ENCODE data around the gene HDAC7.

HDAC7 gene

DNA sequence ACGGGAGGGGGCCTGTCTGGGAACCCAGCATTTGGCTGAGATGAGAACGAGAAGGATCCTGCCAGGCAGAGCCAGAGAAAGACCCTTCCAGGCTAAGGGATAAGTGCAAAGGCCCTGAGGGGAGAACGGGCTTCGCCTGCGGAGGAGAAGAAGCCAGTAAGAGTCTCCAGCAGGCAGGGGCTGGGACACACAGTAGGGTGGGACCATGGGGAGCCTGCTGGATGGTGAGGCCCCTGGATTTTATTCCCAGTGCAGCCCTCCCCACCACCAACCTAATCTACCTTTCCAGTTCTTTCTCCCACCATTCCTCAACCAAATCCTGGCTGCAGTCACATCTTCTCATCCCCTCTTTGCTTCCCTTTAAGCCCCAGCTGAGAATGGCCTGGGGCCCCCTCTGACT, 73.6 kb downstream of the HDAC7 start:
- DNase-seq (ENCODE audit: low read depth), result no peak

DNA sequence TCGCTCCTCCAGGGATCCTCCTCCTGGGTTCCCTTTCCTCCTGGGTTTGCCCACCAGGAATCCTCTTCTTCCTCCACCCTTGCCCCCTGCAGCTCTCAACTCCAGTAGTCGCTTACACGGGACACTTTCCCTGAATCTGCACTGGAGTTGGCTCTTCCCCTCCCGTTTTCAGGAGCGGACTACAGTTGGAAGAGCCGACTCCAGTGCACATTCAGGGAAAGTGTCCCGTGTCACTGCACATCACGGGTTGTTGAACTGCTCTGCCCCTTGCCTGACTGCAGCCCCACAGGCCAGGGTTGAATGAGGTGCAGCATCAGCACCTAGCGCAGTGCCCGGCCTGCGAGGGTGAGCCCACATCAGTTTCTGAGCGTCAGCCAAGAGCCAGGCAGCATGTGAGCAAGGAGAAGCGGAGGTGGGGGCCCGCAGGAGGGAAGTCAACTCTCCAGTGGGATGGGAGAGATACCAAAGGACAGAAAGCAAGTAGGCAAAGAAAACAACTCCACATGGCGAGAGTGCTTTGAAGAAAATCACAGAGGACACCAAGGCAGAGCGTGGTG, 74.1 kb downstream of the HDAC7 start:
- no peak for DNase-seq (ENCODE audit: low read depth)

DNA sequence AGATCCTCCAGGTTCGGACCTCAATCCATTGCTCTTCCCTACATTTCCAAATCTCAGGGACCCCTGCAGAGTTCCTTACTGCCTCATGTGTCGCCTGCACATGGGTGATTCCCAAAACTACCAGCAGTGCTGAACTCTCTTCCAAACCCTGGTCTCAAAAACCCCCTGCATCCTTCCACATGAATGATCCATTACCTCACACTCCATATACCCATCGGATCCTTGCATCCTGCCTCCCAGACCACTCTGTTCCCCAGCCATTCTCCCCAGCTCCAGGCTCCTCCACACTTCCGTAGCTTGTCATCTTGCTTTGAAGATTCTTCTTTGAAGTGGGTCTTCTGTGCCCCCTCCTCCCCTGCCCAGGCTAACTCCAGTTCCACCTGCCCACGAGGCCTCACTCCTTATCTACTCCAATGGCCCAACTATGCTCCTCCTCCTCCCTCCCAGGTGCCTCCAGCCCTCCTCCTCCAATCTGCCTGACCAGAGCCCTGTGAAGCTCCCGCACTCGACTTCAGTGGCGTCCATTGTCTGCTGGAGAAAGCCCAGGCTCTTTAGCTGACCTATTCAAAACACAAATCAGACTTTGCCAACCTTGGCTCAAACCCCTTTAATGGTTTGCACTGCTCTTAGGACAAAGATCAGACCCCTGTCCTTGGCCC, 74.8 kb downstream of the HDAC7 start:
- no peak for DNase-seq (ENCODE audit: low read depth)

DNA sequence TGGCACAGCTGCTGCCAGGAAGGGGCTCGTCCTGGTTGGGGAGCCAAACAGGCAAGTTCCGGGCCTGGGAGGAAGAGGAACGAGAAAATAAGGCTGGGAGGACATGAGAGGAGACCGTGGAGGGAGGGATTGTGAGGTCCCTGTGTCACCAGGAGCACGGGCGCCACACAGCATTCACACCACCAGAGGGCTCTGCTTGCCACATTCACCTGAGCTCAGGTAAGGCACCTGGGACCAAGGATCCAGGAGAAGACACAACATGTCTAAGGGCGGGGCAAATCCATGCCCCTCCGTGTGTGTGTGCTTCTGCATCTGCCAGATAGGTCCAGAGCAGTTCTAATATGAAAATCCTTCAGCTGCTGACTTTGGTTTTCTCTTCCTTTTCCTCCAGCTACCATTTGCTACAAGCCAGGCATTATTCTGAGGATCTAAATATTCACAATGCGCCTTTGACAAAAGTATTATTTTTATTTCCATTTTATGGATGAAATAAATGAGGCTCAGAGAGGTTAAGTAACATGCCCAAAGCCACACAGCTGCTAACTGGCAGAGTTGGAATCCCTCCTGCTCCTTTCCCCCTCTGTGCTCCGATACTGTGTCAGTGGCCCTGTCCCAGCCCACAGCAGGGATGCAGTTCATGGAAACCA, 75.6 kb downstream of the HDAC7 start:
- DNase-seq (ENCODE audit: low read depth), result peak; percentile 35

DNA sequence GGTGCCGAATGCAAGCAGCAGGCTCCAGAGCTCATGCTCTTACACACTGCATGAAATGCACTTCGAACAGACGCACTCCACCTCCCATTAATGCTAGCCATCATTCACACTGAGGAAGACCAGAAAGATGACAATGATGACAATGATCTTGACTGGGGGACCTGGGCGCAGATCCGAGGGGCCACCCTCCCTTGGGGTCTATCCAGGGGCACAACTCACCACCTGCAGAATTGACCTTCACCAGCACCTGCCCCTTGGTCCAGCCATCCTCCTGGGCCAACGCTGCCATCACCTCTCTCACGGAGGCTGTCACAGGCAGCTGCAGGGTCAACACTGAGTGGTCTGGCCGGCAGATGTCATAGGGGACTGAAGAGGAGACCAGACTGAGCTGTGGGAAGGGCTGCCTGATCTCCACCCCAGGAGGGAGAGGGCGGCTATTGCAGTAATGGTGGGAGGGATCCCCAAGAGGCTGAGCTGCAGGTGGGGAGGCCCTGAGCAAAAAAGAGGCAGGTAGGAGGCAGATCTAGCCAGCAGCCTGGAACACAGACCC, 76.3 kb downstream of the HDAC7 start:
- no peak for DNase-seq (ENCODE audit: low read depth)

DNA sequence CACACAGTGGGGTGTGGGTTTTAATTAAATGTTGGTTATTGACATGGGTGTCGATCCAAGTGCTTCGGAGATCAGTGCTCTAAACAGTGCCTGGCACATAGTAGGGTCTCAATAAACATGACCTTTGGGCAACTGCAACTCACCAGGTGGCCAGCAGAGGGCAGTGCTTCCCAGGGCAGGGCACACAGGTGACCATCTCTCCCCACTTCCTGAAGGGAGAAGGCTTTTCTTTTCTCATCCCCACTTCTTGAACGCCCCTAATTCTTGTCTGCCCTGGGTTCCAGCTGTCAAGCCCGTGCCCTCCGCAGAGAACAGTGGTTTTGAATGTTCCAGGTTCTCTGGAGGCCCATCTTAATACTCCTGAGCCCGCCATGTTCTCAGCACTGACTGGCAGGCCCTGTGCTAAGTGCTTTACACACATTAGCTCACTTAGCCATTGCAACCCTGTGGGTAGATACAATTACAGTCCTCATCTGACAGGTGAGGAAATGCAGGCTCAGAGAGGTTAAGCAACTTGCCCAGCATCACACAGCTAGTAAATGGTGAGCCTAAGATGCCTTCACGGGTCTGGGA, 77.4 kb downstream of the HDAC7 start:
- DNase-seq (ENCODE audit: low read depth), result peak; percentile 62

DNA sequence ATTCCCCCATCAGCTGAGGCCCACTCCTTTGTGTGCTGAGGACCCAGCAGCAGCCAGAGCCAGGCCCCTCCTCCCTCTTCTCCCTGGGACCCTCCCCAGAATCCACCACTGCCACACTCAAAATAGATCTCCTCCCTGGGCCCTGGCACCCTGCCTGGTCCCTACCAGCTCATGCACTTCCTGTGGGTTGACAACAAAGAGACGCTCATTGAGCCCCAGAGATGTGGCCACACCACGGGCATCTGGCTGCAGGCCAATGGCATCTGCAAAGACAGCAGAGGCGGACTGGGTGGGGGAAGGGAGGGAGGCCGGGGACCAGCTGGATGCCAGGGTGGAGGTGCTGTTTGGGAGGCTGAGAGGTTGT, 78.4 kb downstream of the HDAC7 start:
- DNase-seq (ENCODE audit: low read depth), result peak; percentile 61

DNA sequence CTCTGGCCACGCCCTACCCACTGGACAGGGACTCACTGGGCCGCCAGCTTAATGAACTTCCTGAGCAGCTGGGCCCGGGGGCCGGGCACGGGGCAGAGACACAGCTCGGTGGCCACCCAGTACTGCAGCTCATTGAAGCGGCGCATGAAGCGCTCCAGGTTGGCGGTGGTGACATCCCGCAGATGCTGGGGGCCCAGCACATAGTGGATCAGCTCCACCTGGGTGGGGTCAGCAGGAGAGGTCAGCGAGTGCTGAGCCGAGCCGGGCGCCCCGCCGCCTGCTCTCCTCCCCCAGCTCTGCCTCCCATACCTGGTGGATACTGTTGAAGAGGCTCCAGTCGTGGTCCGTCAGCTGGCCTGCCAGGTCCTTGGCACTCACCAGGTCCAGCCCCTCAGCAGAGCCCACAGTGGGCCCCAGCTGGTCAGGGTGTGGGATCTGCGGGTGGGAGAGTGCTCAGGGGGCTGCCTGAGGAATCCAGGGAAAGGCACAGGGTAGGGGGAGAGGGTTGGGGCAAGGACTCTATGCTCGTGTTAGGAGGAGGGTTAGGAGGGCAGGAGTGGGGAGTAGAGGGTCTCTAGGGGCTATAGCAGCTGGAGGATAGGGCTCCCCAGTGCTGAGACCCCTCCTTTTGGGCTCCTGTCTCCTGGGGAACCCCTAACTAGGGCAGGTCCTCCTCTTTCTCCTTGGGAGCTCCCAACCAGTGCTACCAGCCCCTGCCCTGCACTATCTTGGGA, 78.9 kb downstream of the HDAC7 start:
- no peak for DNase-seq (ENCODE audit: low read depth)

DNA sequence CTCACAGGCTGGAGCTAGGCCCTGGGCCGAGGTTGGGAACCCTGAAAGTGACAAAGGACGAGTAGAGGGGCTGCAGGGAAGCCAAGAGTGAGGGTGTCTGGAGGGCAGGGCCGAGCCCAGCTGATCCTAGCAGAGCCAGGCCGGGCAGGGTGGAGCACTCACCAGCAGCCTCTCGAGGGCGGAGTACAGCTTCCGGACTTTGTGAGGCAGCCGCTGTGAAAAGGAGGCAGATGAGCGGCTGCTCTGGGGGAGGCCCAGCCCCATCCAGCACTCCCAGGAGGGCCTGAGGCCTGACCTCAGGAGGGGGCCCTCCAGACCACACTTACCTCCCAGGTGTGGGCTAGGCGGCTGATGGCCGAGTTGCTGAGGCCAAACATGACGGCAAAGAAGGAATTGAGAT, 79.7 kb downstream of the HDAC7 start:
- no peak for DNase-seq (ENCODE audit: low read depth)

DNA sequence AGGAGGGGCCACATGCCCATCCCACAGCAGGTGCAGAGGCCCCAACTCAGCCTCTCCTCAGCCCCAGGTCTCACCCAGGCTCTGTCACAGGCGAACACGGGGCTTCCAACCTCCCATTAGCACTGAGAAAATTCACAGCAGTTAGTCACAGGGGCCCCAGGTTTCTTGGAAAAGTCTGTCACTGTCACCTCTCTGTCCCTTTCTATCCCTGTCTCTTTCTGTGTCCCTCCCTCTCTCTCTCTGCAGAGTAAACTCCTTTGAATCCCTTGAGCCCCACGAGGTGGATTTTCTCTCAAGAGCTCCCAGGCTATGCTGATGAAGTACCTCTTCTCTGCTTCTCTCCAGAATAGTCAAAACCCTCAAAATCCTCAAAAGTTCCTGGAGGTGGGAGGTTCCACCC, 80.4 kb downstream of the HDAC7 start:
- no peak for DNase-seq (ENCODE audit: low read depth)

DNA sequence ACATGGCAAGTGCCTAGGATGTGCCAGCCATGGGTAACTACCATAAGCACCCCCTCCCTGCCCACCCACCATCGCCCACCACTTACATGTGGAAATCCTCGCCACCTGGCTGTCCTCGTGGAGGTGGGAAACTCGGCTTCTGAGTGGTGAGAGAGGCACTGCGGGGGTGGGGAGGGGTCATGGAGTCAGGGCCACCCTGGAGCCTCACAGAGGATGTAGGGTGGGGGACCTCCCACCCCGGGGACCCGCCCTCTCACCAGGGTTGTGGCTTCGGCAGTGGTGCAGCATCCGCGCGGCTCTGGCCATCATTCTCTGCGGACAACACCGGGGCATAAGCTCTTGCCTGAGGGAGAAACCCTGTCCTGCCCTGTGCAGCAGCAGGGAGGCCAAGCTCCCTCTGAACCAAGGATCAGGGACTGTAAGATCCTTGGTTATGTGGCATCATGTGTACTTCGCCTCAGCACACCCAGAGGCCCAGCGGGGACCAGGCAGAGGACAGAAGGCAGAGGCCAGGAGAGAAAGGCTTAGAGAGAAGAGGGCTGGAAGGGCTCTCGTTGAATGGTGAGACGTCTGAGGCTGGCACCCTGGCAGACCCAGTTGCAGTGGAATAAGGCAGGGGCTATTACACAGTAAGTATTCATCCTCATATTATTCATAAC, 81.6 kb downstream of the HDAC7 start:
- no peak for DNase-seq (ENCODE audit: low read depth)

DNA sequence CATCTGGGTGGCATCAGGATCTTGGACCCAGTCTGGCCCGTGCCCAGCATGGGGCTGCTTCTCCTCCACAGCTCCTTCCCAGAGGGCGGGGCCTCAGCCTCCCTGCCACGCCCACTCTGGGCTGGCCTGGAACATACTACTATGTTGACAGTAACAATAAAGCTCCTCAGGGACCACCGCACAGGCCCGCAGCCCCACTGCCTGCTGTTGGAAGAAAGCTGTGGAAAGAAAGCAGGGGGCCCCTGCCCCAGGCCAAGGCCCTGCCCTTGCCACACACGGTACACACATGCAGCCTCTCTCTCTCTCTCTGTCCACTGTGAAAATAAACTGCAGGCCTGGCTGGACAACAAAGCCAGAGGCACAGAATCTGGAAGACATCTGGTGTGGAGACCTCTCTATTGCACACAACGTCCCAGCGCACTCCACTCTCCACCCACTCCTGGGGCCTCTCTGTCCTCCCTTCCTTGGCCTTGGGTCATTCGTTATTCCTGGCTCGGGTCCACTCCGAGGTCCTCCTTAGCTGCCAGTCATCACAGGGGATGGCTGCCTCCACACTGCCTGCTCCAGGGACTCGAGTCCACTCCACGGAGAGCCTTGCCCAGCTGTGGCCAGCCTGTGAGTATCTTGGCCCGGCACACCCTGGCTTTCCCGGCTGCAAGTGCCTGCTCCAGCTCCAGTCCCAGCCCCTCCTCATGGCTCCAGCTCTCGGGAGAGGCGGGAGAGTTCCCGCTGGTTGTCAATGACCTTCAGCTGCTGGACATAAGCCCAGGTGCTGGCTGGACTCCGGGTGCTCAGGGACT, 82.6 kb downstream of the HDAC7 start:
- no peak for DNase-seq (ENCODE audit: low read depth)

DNA sequence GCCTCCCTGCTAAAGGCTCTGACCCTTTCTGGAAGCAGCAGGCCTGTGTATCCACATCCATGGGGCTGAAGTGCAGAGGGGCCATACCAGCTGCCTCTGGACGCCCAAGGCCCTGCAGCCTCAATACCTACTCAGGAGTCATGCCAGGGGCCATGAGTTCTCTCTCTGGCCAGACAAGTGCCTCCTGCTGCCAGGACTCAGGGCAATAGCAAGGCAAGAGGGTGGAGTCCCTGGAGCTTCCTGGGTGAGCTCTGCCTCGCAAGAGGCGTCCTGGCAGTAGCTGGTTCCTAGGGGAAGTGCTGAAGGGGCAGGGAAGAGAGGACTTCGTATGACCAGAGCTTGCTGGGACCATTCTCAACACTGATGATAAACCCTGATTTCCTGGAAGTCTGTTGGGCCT, 83.5 kb downstream of the HDAC7 start:
- DNase-seq (ENCODE audit: low read depth), result no peak

DNA sequence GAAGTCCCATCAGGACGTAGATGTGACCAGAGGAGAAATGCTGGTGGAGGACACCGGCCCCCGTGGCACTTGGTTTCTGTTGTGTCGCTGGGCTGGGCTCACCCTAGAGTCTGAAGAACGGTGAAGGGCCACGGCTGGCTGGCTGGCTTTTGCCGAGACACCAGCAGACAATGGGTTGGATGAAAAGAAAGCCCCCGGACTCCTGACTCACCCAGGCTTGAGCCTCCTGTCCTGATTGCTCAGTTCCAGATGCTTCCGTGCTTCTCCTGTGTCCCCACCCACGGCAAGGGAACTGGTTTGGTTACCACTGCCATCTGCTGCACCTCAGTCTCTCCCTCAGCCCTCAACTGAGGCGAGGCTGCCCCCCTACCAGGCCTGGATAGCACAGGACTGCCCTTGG, 84.1 kb downstream of the HDAC7 start:
- DNase-seq (ENCODE audit: low read depth), result no peak

DNA sequence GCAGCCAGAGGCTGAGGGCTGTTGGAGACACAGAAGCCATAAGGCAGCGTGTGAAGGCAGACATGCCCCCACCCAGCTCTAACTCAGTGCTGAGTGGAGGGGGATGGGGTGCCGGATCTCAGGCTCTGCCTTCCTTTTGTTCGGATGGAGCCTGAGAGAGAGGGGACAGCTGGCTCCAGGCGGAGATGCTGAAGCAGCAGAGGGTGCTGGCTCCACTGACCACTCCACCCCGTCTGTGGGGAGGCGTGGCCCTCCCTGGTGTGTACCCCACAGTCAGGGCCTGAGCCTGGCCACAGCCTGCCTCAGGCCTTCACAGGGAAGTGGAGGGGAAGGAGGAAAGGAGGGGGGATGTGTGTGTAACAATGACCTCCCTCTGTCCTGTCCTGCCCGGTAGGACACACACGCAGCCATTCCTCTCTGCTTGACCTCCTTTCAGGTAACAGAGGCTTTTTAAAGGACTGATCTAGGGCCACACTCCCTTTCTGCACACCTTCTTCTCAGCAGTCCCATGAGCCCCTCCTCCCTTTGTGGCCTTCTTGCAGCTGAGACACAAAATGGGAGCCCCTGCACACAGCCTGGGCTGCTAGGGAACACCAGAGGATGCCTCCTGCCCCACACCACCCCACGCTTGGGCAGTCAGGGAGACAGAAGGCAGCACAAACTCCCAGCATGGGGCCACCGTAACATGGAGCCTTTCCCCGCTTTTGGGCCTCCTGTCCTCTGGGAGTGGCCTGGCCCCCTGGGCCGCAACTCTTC, 84.8 kb downstream of the HDAC7 start:
- no peak for DNase-seq (ENCODE audit: low read depth)

DNA sequence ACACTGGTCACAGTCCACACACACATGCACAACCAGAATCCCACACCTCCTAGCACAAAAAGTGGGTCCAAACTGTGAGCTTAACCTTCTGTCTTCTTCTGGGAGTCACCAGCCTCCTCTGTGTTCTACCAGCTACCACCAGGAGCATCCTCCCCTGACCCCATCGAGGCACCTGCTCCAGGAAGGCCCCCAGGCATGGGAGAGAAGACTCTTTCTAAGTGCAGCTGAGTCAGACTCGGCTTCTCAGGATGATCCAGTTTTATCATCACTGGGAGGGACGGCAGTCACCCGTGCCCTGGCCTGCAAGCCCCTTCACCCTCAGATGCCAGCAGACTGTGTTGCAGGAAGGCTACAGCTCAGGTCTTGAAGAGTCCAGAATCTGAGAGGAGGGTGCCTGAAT, 86.6 kb downstream of the HDAC7 start:
- no peak for DNase-seq (ENCODE audit: low read depth)
